SK-N-SH (cell line): ENCODE results near the gene CNRIP1. TPM values are rescaled to one million over a fixed set of nuclear protein-coding genes. Genes with fewer than 3 reads are reported as not detected.

ENCODE experiments used
- CTCF ChIA-PET: fragments of 300-600, 350-600 bp; formaldehyde crosslinking; extraction: SDS; loops from one replicate; lab custom pipeline; 2021; lab: Yijun Ruan, JAX
- POLR2A ChIA-PET: fragments of 350-600 bp; sonication (Branson Sonifier 250); formaldehyde crosslinking; extraction: SDS; loops from one replicate; lab custom pipeline; 2020; ENCODE audit warnings: antibody characterized with exemption, inconsistent platforms; lab: Yijun Ruan, JAX
- DNase-seq: peaks from one replicate; pipeline ENCODE4 v3.0.0; 2012
- H2AFZ ChIP-seq: fragments of 200-600 bp; sonication (generic); 2 replicates; pipeline ENCODE4 v1.8.1; 2016; ENCODE audit warnings: antibody characterized with exemption, mild to moderate bottlenecking, low read depth
- H3F3A ChIP-seq: fragments of 200-600 bp; sonication (generic); replicated peaks from 2 replicates; pipeline ENCODE3; 2016; ENCODE audit warnings: antibody characterized with exemption, mild to moderate bottlenecking; ENCODE audit not compliant: insufficient read depth
- H3K27ac ChIP-seq, 2 experiments: fragments of 200-500 bp in 1 of 2; fragments of 200-600 bp in 1 of 2; sonication (Bioruptor generic) in 1 of 2; sonication (generic), shearing (Covaris generic) in 1 of 2; 2 replicates each; pipeline versions ENCODE4 v1.5.1 to v1.6.1; 2014 to 2016; ENCODE audit warnings: low read depth in 2 of 2, inconsistent platforms in 1 of 2, low read length in 1 of 2, mild to moderate bottlenecking in 1 of 2, mixed read lengths in 1 of 2
- H3K27me3 ChIP-seq: fragments of 200-600 bp; sonication (generic), shearing (Covaris generic); 2 replicates; pipeline ENCODE4 v1.6.1; 2016; ENCODE audit warnings: mixed run types; ENCODE audit not compliant: insufficient read depth
- H3K36me3 ChIP-seq, 2 experiments: fragments of 200-500 bp in 1 of 2; fragments of 200-600 bp in 1 of 2; sonication (Bioruptor generic) in 1 of 2; sonication (generic) in 1 of 2; replicated peaks in 1 of 2; 2 replicates each; pipeline versions ENCODE3 to v1.5.1; 2014 to 2016; ENCODE audit warnings: low read length in 1 of 2, mild to moderate bottlenecking in 1 of 2; ENCODE audit not compliant: insufficient read depth in 2 of 2, control insufficient read depth in 1 of 2
- H3K4me1 ChIP-seq, 2 experiments: fragments of 200-500 bp in 1 of 2; fragments of 200-600 bp in 1 of 2; sonication (Bioruptor generic) in 1 of 2; sonication (generic), shearing (Covaris generic) in 1 of 2; 2 replicates each; pipeline versions ENCODE4 v1.5.1 to v1.6.1; 2014 to 2016; ENCODE audit warnings: low read depth in 1 of 2, low read length in 1 of 2, mixed run types in 1 of 2; ENCODE audit not compliant: insufficient read depth in 2 of 2, control insufficient read depth in 1 of 2
- H3K4me2 ChIP-seq: fragments of 200-600 bp; sonication (generic), shearing (Covaris generic); 2 replicates; pipeline ENCODE4 v1.6.1; 2017; ENCODE audit warnings: mixed run types
- H3K4me3 ChIP-seq, 2 experiments: fragments of 200-500 bp in 1 of 2; fragments of 200-600 bp in 1 of 2; sonication (Bioruptor generic) in 1 of 2; sonication (generic), shearing (Covaris generic) in 1 of 2; 2 replicates each; pipeline versions ENCODE4 v1.5.1 to v1.8.1; 2014 to 2016; ENCODE audit warnings: low read depth in 2 of 2, inconsistent platforms in 1 of 2, low read length in 1 of 2, mild to moderate bottlenecking in 1 of 2, mixed read lengths in 1 of 2, moderate library complexity in 1 of 2
- H3K79me2 ChIP-seq: fragments of 200-600 bp; sonication (generic); 2 replicates; pipeline ENCODE4 v1.8.1; 2017; ENCODE audit warnings: mild to moderate bottlenecking; ENCODE audit not compliant: insufficient read depth
- H3K9ac ChIP-seq: fragments of 200-600 bp; sonication (generic); 2 replicates; pipeline ENCODE4 v1.6.1; 2017; ENCODE audit warnings: mixed run types
- H3K9me2 ChIP-seq: fragments of 200-600 bp; sonication (generic); 2 replicates; pipeline ENCODE4 v1.6.1; 2017; ENCODE audit warnings: mixed run types
- H3K9me3 ChIP-seq: fragments of 200-600 bp; sonication (generic); 2 replicates; pipeline ENCODE4 v1.6.1; 2017; ENCODE audit warnings: mixed run types, mild to moderate bottlenecking, moderate library complexity
- H4K20me1 ChIP-seq: fragments of 200-600 bp; sonication (generic); 2 replicates; pipeline ENCODE4 v1.6.1; 2017; ENCODE audit warnings: mild to moderate bottlenecking, mixed run types; ENCODE audit not compliant: insufficient read depth
- CHD2 ChIP-seq: fragments of 150-350 bp; IDR thresholded peaks from 2 replicates; pipeline ENCODE4 v1.6.1; 2018; ENCODE audit warnings: low read length; ENCODE audit not compliant: partially characterized antibody
- ELF1 ChIP-seq: IDR thresholded peaks from 2 replicates; pipeline ENCODE4 v1.4.0; 2012
- EP300 ChIP-seq, 2 experiments: IDR thresholded peaks; 2 replicates each; pipeline versions ENCODE4 v1.4.0 to v1.6.1; 2012; ENCODE audit warnings: borderline replicate concordance in 1 of 2, low read depth in 1 of 2, low read length in 1 of 2
- GABPA ChIP-seq: IDR thresholded peaks from 2 replicates; pipeline ENCODE4 v1.4.0; 2012; ENCODE audit warnings: low read depth, mild to moderate bottlenecking
- GATA2 ChIP-seq: sonication (generic); formaldehyde crosslinking; IDR thresholded peaks from 2 replicates; pipeline ENCODE4 v1.5.0; 2020; ENCODE audit warnings: mild to moderate bottlenecking, missing genetic modification reagents
- JUND ChIP-seq: IDR thresholded peaks from 2 replicates; pipeline ENCODE4 v1.4.0; 2012
- MXI1 ChIP-seq: IDR thresholded peaks from 2 replicates; pipeline ENCODE4 v1.6.1; 2012; ENCODE audit warnings: mild to moderate bottlenecking, low read depth, low read length, improper control_type of control experiment
- NFIC ChIP-seq: IDR thresholded peaks from 2 replicates; pipeline ENCODE4 v1.4.0; 2012; ENCODE audit warnings: borderline replicate concordance
- POLR2AphosphoS5 ChIP-seq: IDR thresholded peaks from 2 replicates; pipeline ENCODE4 v1.6.1; 2012; ENCODE audit warnings: low read depth, low read length
- RCOR1 ChIP-seq: fragments of 150-350 bp; IDR thresholded peaks from 2 replicates; pipeline ENCODE4 v1.6.1; 2017; ENCODE audit warnings: antibody characterized with exemption, low read length
- SMC3 ChIP-seq: IDR thresholded peaks from 2 replicates; pipeline ENCODE4 v1.6.1; 2012; ENCODE audit warnings: low read depth, low read length, improper control_type of control experiment
- TAF1 ChIP-seq: IDR thresholded peaks from 2 replicates; pipeline ENCODE4 v1.6.1; 2012; ENCODE audit warnings: low read depth, mild to moderate bottlenecking, low read length, moderate library complexity, borderline replicate concordance
- YY1 ChIP-seq: IDR thresholded peaks from 2 replicates; pipeline ENCODE4 v1.4.0; 2012; ENCODE audit warnings: low read depth, mild to moderate bottlenecking
- WGBS: methylation state at CpG from one replicate; pipeline ENCODE4 v1.1.6; 2017; ENCODE audit warnings: low lambda C conversion rate; 5-methylcytosine and 5-hydroxymethylcytosine counted together
- polyA plus RNA-seq, 3 experiments: library from polyadenylated mRNA; depleted of rRNA; stranded (reverse); fragments of >200 nt; gene quantifications; 2 replicates each; pipeline ENCODE4 v1.2.3, GENCODE V29; 2012
- TF ChIP-seq, protein P1 (sequence below): fragments of 150-350 bp; IDR thresholded peaks from 2 replicates; pipeline ENCODE4 v1.6.1; 2016; ENCODE audit warnings: mild to moderate bottlenecking, low read depth, low read length
- TF ChIP-seq, protein P2 (sequence below): IDR thresholded peaks from 2 replicates; pipeline ENCODE4 v1.6.1; 2012; ENCODE audit warnings: mild to moderate bottlenecking, low read depth, low read length, moderate library complexity
- TF ChIP-seq, protein P3 (sequence below): fragments of 150-350 bp; IDR thresholded peaks from 2 replicates; pipeline ENCODE4 v1.6.1; 2017; ENCODE audit warnings: antibody characterized with exemption, low read length, low read depth, borderline replicate concordance
- TF ChIP-seq, protein P4 (sequence below): IDR thresholded peaks from 2 replicates; pipeline ENCODE4 v1.4.0; 2012; ENCODE audit warnings: low read depth, borderline replicate concordance
- TF ChIP-seq, protein P5 (sequence below): IDR thresholded peaks from 2 replicates; pipeline ENCODE4 v1.4.0; 2012; ENCODE audit warnings: low read depth

CNRIP1 gene
- polyA plus RNA-seq, 1 of the 3 experiments (the other 2 are of a cell fraction), result 55.5 TPM

DNA sequence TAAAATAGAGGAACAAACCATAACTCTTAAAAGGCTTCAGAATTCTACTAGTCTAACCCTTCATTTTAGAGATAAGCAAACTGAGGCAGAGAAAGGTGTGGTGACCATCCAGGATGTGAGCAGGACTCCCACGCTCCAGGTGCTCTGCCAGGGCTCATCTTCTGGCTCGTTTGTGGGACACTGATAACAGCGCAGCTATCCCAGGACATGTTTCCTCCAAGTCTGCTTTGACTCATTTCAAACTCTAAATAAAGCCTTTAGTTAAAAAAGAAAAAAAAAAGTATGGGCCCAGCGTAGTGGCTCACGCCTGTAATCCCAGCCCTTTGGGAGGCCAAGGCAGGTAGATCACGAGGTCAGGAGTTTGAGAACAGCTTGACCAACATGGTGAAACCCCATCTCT is 28.4 kb downstream of the CNRIP1 start:
- no peak overlapping the region for H3K9ac ChIP-seq
- peaks cover 0 to 5% of the 10 kb centered on the region in 2 experiments; a peak in 1 of 4 replicates for H3K4me1 ChIP-seq
- no peaks in the 10 kb centered on the region for H3K9me3 ChIP-seq
- ChIA-PET CTCF (interaction anchor here (0.7 to 6.1 kb wide), 13 partner anchors 7 to 407 kb away, joined by 3 to 51 read pairs (median 5); partner anchors contain the start of gene CNRIP1), POLR2A (no interaction called here)
- no peak overlapping the region for H3K4me2 ChIP-seq
- no peak for DNase-seq
- WGBS, result 73% methylated on average over 6 of the region's 6 CpGs
- H3K79me2 ChIP-seq, result no peaks in the 10 kb centered on the region
- H3F3A ChIP-seq, result peaks cover 4% of the 10 kb centered on the region
- H3K4me3 ChIP-seq, result no peak overlapping the region
- H2AFZ ChIP-seq, result no peak overlapping the region
- no peaks in the 10 kb centered on the region for H3K9me2 ChIP-seq
- no peak overlapping the region for H3K27ac ChIP-seq
- no peaks in the 10 kb centered on the region for H4K20me1 ChIP-seq
- no peaks in the 10 kb centered on the region for H3K27me3 ChIP-seq
- TF ChIP-seq NFIC (no peak), GABPA (no peak), JUND (no peak), GATA2 (CRISPR knock-in tag) (no peak), MXI1 (no peak), ELF1 (no peak), RCOR1 (no peak), POLR2AphosphoS5 (no peak), CHD2 (no peak), SMC3 (no peak), YY1 (no peak), TAF1 (no peak), EP300 (IDR thresholded peaks at IDR 0.05; ENCODE audit: borderline replicate concordance in 1 of 2, low read depth in 1 of 2, low read length in 1 of 2) (no peak)
- TF ChIP-seq, protein P1, sequence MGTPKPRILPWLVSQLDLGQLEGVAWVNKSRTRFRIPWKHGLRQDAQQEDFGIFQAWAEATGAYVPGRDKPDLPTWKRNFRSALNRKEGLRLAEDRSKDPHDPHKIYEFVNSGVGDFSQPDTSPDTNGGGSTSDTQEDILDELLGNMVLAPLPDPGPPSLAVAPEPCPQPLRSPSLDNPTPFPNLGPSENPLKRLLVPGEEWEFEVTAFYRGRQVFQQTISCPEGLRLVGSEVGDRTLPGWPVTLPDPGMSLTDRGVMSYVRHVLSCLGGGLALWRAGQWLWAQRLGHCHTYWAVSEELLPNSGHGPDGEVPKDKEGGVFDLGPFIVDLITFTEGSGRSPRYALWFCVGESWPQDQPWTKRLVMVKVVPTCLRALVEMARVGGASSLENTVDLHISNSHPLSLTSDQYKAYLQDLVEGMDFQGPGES, result no peak
- TF ChIP-seq, protein P2, sequence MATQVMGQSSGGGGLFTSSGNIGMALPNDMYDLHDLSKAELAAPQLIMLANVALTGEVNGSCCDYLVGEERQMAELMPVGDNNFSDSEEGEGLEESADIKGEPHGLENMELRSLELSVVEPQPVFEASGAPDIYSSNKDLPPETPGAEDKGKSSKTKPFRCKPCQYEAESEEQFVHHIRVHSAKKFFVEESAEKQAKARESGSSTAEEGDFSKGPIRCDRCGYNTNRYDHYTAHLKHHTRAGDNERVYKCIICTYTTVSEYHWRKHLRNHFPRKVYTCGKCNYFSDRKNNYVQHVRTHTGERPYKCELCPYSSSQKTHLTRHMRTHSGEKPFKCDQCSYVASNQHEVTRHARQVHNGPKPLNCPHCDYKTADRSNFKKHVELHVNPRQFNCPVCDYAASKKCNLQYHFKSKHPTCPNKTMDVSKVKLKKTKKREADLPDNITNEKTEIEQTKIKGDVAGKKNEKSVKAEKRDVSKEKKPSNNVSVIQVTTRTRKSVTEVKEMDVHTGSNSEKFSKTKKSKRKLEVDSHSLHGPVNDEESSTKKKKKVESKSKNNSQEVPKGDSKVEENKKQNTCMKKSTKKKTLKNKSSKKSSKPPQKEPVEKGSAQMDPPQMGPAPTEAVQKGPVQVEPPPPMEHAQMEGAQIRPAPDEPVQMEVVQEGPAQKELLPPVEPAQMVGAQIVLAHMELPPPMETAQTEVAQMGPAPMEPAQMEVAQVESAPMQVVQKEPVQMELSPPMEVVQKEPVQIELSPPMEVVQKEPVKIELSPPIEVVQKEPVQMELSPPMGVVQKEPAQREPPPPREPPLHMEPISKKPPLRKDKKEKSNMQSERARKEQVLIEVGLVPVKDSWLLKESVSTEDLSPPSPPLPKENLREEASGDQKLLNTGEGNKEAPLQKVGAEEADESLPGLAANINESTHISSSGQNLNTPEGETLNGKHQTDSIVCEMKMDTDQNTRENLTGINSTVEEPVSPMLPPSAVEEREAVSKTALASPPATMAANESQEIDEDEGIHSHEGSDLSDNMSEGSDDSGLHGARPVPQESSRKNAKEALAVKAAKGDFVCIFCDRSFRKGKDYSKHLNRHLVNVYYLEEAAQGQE, result no peak
- TF ChIP-seq, protein P3, sequence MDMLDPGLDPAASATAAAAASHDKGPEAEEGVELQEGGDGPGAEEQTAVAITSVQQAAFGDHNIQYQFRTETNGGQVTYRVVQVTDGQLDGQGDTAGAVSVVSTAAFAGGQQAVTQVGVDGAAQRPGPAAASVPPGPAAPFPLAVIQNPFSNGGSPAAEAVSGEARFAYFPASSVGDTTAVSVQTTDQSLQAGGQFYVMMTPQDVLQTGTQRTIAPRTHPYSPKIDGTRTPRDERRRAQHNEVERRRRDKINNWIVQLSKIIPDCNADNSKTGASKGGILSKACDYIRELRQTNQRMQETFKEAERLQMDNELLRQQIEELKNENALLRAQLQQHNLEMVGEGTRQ, result no peak
- TF ChIP-seq, protein P4, sequence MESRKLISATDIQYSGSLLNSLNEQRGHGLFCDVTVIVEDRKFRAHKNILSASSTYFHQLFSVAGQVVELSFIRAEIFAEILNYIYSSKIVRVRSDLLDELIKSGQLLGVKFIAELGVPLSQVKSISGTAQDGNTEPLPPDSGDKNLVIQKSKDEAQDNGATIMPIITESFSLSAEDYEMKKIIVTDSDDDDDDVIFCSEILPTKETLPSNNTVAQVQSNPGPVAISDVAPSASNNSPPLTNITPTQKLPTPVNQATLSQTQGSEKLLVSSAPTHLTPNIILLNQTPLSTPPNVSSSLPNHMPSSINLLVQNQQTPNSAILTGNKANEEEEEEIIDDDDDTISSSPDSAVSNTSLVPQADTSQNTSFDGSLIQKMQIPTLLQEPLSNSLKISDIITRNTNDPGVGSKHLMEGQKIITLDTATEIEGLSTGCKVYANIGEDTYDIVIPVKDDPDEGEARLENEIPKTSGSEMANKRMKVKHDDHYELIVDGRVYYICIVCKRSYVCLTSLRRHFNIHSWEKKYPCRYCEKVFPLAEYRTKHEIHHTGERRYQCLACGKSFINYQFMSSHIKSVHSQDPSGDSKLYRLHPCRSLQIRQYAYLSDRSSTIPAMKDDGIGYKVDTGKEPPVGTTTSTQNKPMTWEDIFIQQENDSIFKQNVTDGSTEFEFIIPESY, result no peak
- TF ChIP-seq, protein P5, sequence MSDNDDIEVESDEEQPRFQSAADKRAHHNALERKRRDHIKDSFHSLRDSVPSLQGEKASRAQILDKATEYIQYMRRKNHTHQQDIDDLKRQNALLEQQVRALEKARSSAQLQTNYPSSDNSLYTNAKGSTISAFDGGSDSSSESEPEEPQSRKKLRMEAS, result no peak
- H3K36me3 ChIP-seq, result peaks cover 4 to 7% of the 10 kb centered on the region in 2 experiments
